ENCODE results near the gene C7orf57. TPM values are rescaled to one million over a fixed set of nuclear protein-coding genes. Genes with fewer than 3 reads are reported as not detected.
A peak's percentile ranks its signal among the peaks of the same experiment; 100 is the strongest.

Gene C7orf57
- polyA plus RNA-seq, 6 donors from 2014 or later, result not detected

DNA sequence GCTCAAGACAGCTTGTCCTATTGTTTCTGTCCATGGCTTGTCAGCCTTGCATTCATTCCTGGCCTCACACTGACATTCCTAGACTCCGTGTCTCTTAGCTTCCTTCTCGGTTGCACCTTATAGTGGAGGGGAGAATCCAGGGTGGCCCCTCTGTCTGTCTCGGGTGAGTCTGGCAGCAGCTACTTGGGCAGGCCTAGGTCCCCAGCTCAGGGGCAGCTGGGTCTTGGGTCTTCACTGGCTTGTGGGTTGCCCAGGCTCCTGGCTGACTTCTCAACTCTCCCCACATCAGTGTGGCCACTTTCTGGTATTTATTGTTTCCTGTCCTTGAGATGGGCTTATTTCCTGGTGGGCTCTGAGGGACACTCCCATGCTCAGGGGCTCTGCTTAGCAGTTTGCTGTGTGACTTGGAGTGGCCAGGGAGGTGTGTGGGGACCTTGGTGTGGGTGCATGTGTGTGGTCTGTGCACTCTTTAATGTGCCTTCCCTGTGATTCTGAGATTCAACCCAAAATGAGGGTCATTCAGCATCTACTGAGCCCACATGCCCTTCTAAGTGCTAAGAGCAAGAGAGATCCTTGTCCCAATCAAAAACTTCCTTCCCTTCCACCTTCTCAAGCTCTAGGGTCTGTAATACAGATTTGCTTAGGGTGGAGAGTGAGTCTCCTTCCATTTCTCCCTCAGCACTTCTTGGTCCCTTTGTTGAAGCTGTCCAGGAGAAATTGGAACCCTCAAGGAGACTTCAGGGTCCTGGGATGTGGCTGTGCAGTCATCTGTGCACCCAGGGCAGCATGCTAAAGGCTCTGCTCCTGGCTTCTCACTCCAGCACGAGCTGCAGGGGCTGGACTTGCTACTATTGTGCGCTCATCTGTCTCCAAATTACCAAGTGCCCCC, 73.9 kb downstream of the C7orf57 start:
- Mint-ChIP-seq H3K4me1 (peaks cover 4 to 9% (median 6%) of the 10 kb centered on the region in 3 donors), H3K36me3 (peaks cover 7% of the 10 kb centered on the region in 2 donors), H3K27ac (peak overlapping the region in 2 of 6 donors; percentile 24 to 74), H3K4me3 (no peak overlapping the region), H3K27me3 (peaks cover 0 to 11% (median 6%) of the 10 kb centered on the region in 3 donors), H3K9me3 (no peaks in the 10 kb centered on the region)
- no peak for DNase-seq
- no peak for ATAC-seq (ENCODE audit: low read depth in 2 of 2)

DNA sequence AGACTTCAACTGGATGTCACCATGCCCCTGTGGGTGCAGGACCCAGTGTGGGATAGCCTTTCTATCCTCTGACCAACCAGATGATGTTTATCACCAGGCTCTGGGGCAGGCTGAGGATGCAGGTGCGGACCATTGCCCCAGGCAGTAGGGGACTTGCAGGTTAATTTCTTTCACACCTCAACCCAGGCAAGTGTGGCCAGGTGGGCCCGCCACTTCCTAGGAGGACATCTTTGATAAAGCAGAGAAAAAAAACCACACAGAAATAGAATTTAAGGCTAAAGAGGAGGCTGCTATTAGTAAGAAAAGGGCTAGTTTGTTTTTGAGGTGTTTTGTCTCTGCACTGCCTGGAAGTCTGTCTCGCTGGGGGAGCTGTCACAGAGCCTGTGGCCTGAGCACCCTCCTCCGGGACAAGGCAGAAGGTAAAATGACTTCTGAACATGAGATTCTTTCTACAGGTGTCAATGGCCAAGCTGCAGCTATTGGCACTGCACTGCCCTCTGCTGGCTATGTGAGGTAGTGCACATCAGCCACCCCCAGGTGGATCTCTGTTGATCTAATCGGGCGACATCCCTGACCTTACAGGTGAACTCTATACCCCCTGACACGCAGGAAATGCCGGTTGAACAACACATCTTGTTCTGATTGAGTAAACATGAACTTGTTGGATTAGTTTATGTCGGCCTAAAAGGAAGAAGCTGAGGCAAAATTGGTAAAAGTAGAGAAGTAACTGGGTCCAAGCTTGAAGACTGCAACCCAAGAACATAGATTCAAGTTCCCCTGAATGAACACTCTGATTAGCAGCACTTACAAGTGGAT, 74.7 kb downstream of the C7orf57 start:
- Mint-ChIP-seq H3K27me3 (peaks cover 0 to 11% (median 10%) of the 10 kb centered on the region in 3 donors), H3K4me3 (no peak overlapping the region), H3K4me1 (peaks cover 4 to 9% (median 6%) of the 10 kb centered on the region in 3 donors), H3K36me3 (peaks cover 0 to 7% of the 10 kb centered on the region in 2 donors), H3K27ac (peak overlapping the region in 3 of 6 donors; percentile 9 to 51 (median 50)), H3K9me3 (no peaks in the 10 kb centered on the region)
- peak; percentile 70 for DNase-seq
- peak; percentile 87 to 88 for ATAC-seq (ENCODE audit: low read depth in 2 of 2)

DNA sequence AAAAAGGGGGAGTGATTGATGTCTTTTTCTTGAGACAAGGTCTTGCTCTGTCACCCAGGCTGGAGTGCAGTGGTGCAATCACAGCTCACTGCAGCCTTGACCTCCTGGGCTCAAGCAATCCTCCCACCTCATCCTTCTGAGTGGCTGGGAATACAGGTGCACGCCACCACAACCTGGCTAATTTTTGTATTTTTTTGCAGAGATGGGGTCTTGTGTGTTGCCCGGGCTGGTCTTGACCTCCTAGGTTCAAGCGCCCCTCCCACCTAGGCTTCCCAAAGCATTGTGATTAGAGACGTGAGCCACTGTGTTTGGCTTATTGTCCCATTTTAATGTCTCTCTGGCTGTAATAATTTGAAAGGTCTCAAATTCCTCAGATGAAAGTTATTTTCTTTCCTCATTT, 75.5 kb downstream of the C7orf57 start:
- Mint-ChIP-seq H3K4me1 (peaks cover 4 to 9% (median 6%) of the 10 kb centered on the region in 3 donors), H3K4me3 (no peak overlapping the region), H3K27me3 (peaks cover 0 to 11% (median 10%) of the 10 kb centered on the region in 3 donors), H3K9me3 (no peaks in the 10 kb centered on the region), H3K36me3 (peaks cover 0 to 7% of the 10 kb centered on the region in 2 donors), H3K27ac (no peak overlapping the region)
- ATAC-seq (ENCODE audit: low read depth in 2 of 2) (no peak), DNase-seq (no peak)

Other genes starting within 250 kb of the C7orf57 start
- under 1 TPM in 3 of 6 donors, not detected in 3; 0.05 to 0.30 (median 0.15) TPM for gene PKD1L1, start 87.1 kb upstream of the C7orf57 start, polyA plus RNA-seq (ENCODE audit: low read depth in 6 of 6)
- 10 to 100 TPM; 34.1 to 57.3 (median 43.5) TPM for gene HUS1, start 55.9 kb upstream of the C7orf57 start, polyA plus RNA-seq (ENCODE audit: low read depth in 6 of 6)
- 1 to 10 TPM in 1 of 6 donors, not detected in 5; 1.0 TPM for gene SUN3, start 6.4 kb upstream of the C7orf57 start, polyA plus RNA-seq (ENCODE audit: low read depth in 6 of 6)
- gene UPP1, start 53.7 kb downstream of the C7orf57 start, polyA plus RNA-seq (ENCODE audit: low read depth in 6 of 6), result 1 to 10 TPM in 5 of 6 donors, not detected in 1; 2.7 to 5.6 (median 3.3) TPM
- not detected for gene ABCA13, start 135.9 kb downstream of the C7orf57 start, polyA plus RNA-seq (ENCODE audit: low read depth in 6 of 6)

Measured in naive B cell (primary cell).